GM21367 (cell line): Measurements from ENCODE around the gene RASAL2.
"Not testable (repeated sequence)": the region's sequence is repeated elsewhere in the genome, so short reads cannot be mapped to it uniquely, and the experiment has no call there.

Experiments
- ATAC-seq: cut with Tn5 transposase; IDR thresholded peaks from one replicate; pipeline ENCODE4 v1.9.1; 2021; ENCODE audit not compliant: unreplicated experiment

Gene RASAL2

DNA sequence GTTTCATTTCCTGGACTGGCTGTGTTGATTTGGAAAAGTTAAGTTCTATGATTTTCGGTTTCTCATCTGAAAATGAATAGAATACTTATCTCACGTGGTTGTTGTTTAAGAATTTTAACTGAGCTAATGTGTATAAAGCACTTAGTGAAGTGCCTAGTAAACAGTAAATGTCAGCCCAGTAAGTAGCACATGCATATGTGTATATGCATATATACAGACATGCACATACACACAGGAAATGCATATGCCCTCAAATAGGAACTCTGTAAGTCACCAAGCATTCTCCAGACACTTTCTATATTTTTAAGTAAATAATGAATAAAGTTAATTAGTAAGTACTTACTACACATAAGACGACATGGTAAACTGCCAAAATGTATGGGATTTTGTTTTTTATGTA, 274.3 kb downstream of the RASAL2 start:
- no peak for ATAC-seq

DNA sequence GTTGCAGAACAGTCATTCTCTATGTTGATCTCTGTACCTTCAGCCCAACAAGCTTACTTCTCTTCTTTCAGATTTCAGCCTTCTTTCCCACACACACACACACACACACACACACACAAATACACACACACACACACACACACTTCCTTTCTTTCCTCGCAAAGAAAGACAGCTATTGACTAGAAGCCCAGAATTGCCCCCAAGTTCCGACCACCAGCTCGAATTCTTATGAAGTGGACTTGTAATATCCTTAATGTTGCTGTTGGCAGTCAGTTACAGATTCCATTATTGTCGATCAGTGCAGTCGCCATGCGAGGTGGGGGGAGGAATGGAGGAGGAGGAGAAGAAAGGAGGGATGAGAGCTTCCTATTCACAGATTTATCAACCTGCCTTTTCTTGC, 277.3 kb downstream of the RASAL2 start:
- no peak for ATAC-seq

DNA sequence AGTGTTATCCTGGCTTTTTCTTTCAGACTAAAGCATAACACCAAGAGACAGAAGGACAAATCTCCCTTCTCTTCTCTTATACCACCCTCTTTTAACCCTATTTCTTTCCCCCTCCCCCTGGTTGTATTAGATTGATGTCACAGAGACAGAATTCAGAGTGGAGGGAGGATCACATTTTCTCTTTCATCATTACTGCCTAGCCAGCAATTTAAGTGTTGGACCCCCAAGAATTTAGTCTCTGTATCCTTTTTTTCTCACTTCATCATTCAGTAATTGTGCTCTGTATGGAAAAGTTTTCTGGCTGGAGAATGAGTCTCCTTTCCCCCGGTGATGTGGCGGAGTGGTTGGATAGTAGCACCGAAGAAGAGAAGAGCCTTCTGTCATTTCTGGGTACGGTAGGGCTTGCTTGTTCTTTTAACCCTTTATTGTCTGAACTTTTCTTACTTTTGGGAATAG, 278.1 kb downstream of the RASAL2 start:
- ATAC-seq: no peak

DNA sequence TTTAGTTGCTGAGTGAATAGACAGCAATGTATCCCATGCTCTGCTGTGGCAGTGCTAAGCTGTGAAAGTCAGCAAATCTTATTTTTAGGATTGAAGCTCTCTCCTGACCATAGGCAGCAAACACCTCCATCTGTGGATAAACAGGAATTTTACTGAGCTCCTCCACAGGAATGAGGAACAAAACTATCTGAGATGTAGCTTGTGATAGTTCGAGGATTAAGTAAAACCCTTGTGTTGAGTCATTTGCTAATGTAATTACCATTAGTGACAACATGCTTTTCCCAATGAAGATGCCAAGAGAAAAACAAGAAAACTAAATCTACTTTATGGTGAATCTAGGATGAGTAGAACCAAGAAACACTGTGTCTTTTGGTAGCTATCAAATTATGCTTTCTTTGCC, 280.1 kb downstream of the RASAL2 start:
- ATAC-seq: no peak

DNA sequence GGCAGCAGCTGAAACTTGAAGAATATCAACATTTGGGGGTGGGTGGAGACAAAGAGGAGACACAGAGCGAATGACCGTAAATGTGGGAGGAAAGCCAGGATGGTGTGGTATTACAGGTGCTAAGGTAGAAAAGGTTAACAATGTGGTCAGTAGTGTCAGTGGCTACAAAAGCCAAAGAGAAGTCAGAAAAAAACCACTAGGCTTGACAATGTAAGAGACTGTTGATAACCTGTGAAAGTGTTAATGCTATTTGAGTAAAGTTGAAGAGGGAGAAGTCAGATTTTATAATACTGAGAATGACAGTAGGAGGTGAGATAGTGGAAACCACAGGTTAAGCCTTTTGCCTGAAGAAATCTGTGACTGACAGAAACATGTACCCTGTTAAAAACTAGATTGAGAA, 282.1 kb downstream of the RASAL2 start:
- no peak for ATAC-seq

DNA sequence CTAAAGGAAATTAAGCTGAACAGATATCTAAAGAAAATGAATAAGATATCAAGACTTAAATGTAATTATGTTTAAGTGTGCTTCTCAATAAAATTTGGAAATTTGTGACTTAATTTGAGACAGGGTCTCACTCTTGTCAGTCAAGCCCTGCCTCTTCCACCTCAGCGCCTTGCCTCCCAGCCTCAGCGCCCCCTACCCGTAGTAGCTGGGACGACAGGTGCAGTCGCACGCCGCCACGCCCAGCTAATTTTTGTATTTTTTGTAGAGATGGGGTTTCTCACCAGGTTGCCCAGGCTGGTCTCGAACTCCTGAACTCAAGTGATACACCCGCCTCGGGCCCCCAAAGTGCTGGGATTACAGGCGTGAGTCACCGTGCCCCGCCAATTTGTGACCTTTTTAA, 285.9 kb downstream of the RASAL2 start:
- no peak for ATAC-seq

DNA sequence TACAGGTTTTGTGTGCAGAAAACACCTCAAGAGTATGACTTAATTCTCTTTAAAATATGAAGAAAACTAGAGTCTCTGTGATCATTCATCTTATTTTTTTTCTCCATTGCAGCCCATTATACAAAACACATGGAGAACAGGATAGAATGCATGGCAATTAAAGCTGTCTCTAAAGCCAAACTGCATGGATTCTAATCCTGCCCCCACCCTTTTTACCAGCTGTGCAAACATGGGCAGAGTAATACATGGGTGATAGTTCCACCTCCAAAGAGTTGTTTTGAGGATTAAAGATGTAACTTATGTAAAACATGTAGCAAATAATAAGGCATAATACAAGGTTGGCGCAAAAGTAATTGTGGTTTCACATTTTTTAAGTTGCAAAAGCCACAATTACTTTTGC, 288.5 kb downstream of the RASAL2 start:
- ATAC-seq: no peak

DNA sequence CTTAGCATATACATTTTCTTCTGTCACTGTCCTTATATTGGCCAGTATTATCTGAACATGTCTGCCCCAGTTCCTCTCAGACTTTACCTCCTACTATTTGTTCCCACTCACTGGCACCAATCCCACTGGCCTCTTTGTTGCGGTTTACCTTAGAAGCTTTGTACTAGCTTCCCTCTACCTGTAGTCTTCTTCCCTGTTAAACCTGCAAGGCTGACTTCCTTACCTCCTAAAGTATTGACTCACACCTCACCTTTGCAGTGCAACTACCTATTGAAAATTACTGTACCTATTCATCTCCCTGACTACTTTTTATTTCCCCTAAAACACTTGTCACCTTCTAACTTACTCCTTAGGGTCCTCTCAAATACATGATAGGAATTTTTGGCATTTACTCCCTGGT, 291.8 kb downstream of the RASAL2 start:
- no peak for ATAC-seq

DNA sequence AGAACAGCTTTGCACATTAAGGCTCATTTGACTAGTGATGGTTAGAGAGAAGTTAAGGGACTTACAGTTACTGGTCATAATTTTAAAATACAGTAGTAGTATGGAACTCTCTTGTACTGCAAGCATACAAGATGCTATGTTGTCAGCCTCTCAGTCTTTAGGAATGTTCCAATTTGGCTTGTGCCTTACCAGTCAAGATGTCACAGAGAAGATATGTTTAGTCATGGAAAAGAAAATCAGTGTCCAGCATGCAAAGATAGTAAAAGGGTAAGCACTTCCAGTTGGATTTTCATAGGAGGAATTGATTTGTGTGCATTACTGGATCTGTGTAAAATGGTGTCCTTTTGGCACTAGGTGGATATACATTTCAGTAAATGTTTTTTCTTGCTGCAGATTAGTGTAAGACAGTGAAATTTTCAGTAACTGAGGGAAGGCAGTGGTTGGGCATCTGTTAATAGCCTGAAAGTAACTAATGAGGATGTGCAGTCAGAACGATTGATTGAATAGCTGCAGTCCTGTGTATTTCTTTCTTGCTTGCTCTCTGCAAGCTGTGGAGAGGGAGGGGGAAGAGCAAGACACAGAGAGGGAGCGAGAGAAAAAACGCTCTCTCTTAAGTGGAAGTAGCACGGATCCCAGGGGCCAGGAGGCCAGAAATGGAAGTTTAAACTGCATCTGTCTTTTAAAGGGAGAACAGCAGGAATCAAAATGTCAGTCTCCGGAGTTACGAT, 294.7 kb downstream of the RASAL2 start:
- no peak for ATAC-seq

DNA sequence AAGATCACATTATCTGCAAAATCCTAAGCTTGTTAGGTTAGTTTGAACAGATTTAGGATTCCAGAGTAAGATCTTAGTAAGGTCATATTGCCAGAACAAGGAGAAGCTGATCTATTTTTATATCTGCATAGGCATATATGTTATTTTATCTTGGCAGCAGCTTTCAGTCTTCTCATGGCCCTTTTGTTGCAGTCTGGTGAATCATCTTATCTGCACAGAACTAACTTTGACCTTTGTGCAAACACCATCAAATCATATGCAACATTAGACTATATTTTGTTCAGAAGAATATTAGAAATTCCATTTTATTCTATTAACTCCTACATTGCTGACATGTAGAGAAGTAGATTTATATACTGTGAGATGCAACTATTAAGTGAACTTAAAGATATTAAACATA, 295.5 kb downstream of the RASAL2 start:
- no peak for ATAC-seq

DNA sequence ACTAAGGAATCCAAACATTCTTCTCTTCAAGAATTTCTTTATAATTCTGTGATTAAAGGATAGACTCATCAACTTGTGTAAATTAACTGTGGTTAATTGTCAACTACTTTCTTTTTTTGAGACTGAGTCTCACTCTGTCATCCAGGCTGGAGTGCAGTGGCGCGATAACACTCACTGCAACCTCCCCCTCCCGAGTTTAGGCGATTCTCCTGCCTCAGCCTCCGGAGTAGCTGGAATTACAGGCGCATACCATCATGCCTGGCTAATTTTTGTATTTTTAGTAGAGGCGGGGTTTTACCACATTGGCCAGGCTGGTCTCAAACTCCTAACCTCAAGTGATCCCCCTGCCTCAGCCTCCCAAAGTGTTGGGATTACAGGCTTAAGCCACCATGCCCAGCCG, 296.4 kb downstream of the RASAL2 start:
- ATAC-seq: not testable (repeated sequence)

DNA sequence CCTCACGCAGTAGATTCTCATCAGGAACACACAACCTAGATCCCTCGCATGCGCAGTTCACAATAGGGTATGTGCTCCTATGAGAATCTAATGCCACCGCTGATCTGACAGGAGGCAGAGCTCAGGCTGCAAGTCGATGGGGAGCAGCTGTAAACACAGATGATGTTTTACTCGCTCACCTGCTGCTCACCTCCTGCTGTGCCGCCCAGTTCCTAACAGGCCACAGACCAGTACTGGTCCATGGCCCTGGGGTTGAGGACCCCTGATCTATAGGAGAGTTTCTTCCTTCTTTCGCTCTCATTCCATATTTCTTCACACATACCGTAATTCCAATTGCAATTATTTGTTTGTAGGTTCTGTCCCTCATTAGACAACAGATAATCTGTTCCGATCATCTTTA, 299.5 kb downstream of the RASAL2 start:
- no peak for ATAC-seq

DNA sequence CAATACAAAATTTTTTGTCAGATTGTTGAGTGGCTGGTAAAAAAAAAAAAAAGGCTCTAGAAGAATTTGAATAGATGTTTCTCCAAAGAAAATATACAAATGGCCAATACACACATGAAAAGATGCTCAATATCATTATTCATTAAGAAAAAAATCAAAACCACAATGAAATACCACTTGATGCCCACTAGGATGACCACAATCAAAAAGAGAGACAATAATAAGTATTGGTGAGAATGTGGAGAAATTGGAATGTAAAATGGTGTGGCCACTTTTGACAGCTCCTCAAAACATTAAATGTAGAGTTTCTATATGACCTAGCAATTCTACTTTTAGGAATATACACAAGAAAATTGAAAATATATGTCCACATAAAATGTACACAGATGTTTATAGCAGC, 302.9 kb downstream of the RASAL2 start:
- no peak for ATAC-seq

DNA sequence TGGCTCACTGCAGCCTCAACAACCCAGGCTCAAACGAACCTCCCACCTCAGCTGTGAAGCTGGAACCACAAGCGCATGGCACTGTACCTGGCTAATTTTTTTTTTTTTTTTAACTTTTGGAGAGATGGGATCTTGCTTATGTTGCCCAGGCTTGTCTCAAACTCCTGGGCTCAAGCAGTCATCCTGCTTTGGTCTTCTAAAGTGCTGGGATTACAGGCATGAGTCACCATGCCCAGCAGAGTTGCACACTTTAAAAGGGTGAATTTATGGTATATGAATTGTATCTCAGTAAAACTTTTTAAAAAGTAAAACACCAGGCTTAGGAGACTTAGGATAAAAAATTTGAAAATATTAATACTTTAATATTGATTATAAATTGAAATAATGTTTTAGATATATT, 303.8 kb downstream of the RASAL2 start:
- ATAC-seq: no peak

DNA sequence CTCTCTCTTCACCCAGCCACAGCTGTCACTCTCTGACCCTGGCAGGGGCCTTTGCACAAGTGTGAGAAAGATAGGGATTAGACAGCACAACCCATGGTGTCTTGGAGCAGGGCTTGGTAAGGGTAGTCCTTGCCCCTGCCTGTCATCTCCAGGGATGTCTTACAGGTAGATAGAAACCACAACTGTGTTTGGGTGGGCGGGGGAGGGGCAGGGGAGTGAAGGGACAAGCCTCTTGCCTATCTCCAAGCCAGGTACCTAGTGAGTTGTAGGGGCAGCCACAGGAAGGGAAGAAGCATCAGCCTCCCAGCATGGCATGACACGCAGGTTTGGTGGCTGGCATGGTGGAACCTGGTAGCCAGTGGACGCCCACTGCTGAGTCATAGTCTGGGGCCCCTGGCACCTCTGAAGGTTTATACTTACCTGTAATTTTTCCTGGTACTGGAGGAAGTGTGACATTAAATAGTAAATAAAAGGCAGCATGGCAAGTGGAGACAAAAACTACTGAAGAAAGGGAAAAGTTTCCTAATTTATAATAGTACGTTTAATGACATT, 305.3 kb downstream of the RASAL2 start:
- ATAC-seq: no peak

DNA sequence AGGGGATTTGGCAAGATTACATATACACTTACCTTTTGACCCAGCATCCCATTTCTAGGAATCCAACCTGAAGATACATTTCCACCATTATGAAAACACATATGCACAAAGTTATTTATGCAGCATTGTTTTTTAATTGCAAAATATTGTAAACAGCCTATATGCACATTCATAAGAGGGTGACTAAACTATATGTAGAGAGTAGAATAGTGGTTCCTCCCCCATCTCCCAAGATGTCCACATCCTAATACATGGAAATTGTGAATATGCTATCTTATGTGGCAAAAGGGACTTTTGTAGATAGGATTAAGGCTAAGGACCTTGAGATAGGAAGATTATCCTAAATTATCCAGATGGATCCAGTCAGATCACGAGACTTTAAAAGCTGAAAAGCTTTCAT, 311.2 kb downstream of the RASAL2 start:
- ATAC-seq: no peak

DNA sequence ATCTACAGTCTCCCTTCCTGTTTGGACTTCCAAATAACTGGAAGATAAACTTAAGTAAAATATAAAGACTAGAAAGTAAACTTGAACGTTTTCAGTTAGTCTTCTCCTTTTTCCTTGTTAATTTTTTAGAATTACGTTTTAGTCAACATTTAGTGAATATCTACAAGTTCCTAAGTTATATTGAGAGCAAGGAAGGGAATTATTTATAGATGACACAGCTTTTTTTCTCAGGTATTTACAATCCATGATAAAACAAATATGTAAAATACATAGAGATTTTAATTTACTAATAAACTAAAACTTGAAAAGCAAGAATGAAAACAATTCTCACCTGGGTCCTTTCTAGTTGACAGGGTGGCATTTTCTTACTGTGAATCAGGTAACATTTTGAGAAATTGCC, 313.3 kb downstream of the RASAL2 start:
- ATAC-seq: no peak

DNA sequence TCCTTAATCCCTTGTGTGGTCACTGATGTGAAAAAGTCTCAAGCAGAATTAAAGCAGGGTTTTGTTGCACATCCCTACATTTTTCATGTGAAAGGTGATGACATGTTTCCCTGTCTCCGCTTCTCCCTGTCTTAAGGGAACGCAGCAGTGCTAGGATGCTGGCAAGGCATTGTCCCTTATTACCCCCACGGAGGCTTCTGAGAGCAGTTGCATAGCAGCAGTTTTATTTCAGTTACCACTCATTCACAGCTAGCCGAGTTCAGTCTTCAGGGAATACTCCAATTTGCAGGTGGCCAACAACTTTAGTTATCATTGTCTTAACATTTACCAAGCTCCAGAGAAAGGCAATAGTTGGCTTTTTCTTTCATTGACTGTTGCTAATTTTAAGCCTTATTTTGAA, 313.8 kb downstream of the RASAL2 start:
- no peak for ATAC-seq

DNA sequence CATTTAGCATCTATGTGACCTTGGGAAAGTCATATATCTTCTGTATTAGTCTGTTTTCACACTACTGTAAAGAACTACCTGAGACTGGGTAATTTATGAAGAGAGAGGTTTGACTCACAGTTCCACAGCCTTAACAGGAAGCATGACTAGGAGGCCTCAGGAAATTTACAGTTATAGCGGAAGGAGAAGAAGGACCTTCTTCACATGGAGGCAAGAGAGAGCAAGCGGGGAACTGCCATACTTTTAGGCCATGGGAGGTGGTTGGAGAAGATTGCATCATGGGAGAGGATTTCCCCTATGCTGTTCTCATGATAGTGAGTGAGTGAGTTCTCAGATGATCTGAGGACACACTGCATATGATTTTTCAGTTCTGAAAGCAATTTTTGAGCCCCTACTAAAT, 315.0 kb downstream of the RASAL2 start:
- no peak for ATAC-seq

DNA sequence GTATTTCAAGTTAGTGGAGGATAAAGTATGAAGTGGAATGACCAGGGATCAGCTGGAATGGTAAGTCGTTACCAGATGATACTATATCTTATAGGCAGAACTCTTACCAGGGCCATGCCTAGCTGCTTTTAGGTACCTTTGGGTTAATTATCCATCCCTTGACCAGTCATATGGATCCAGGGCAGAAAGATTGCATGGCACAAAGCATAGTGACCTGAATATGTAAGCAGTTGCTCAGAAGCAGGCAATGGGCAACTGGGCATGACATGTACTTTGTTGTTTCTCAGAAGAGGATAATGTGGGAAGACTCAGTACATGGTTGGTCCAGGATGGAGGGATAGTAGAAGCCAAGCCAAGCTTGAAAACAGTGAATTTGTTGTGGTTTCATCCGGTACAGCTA, 315.6 kb downstream of the RASAL2 start:
- ATAC-seq: no peak

DNA sequence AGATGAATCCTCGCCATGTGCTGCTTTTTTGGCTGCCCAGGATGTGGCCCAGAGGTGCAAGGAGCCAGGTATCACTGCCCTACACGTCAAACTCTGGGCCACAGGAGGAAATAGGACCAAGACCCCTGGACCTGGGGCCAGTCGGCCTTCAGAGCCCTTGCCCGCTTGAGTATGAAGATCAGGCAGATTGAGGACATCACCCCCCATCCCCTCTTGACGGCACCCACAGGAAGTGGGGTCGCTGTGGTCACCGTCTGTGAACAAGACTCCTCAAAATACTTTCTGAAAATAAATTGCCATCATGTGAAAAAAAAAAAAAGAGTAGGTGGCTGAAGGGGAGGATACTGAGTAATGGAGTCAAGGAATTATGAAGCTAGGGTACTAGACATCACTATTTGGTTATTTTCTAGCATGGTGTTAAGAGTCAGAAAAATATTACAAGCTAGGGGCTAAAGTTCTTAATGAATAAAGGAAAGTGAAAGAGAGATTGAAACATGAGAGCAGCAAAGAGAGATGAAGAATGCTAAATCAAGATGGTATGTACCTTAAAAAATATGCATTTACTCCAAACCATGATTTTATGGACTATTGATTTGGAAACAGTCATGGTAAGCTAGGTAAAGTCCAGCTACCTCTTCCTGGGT, 318.0 kb downstream of the RASAL2 start:
- peak; percentile 66 for ATAC-seq

DNA sequence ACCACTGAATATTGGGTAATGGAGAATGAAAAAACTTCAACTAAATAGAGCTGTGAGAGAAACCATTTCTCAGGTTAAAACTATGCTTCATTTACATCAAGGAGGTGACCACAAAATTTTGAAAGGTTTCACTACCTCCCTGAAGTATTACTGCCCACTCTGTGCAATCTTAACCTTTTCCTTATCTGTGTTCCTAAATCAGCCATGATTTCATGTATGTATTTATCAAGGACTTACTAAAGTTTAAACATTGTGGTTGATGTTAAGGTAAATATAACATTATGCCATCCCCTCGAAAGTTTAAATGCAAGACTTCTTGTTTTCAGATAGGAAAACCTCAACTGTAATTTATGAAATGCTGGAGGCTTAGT, 318.5 kb downstream of the RASAL2 start:
- ATAC-seq: peak; percentile 80

DNA sequence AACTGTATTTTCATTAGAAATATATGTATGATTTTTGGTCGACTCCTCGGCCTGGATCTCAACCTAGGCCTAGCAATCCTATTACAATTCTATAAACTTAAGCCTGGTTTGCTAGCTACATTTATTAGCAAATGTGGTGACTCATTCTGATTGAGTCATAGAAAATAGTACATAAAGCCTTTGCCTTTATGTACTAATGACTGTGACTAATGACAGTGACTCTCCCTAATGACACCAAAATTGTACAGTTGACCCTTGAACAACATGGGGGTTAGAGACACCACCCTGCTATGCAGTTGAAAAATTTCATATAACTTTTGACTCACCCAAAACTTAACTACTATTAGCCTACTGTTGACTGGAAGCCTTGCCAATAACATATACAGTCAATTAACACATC, 324.0 kb downstream of the RASAL2 start:
- no peak for ATAC-seq
